ENCODE measurements around the gene PRKAR1B.
"Not testable (repeated sequence)": the region's sequence is repeated elsewhere in the genome, so short reads cannot be mapped to it uniquely, and the experiment has no call there.

PRKAR1B gene

GRCh38 chr7:668139-668931 lies 58.7 kb downstream of the PRKAR1B start:
- DNase-seq (ENCODE audit: low read depth) = peak; percentile 75

GRCh38 chr7:666454-667292 lies 60.4 kb downstream of the PRKAR1B start:
- no peak for DNase-seq (ENCODE audit: low read depth)

GRCh38 chr7:665736-666453 lies 61.2 kb downstream of the PRKAR1B start:
- peak; percentile 33 for DNase-seq (ENCODE audit: low read depth)

- peak; percentile 69 for DNase-seq (ENCODE audit: low read depth)
These were observed 61.9 kb downstream of the PRKAR1B start for GRCh38 chr7:664997-665735.

GRCh38 chr7:664402-664775 lies 62.7 kb downstream of the PRKAR1B start:
- no peak for DNase-seq (ENCODE audit: low read depth)

GRCh38 chr7:662576-662975 lies 64.5 kb downstream of the PRKAR1B start:
- DNase-seq (ENCODE audit: low read depth) = no peak

- no peak for DNase-seq (ENCODE audit: low read depth)
These were observed 67.1 kb downstream of the PRKAR1B start for GRCh38 chr7:659996-660395.

- DNase-seq (ENCODE audit: low read depth) = no peak
These were observed 67.7 kb downstream of the PRKAR1B start for GRCh38 chr7:659306-659847.

- no peak for DNase-seq (ENCODE audit: low read depth)
These were observed 69.4 kb downstream of the PRKAR1B start for GRCh38 chr7:657565-658119.

GRCh38 chr7:657010-657409 lies 70.1 kb downstream of the PRKAR1B start:
- DNase-seq (ENCODE audit: low read depth) = not testable (repeated sequence)

GRCh38 chr7:655758-656157 lies 71.3 kb downstream of the PRKAR1B start:
- DNase-seq (ENCODE audit: low read depth) = no peak

GRCh38 chr7:653829-654764 lies 73.0 kb downstream of the PRKAR1B start:
- DNase-seq (ENCODE audit: low read depth) = no peak

- no peak for DNase-seq (ENCODE audit: low read depth)
These were observed 74.2 kb downstream of the PRKAR1B start for GRCh38 chr7:652881-653280.

GRCh38 chr7:652167-652566 lies 74.9 kb downstream of the PRKAR1B start:
- DNase-seq (ENCODE audit: low read depth) = not testable (repeated sequence)

GRCh38 chr7:651032-651728 lies 75.9 kb downstream of the PRKAR1B start:
- DNase-seq (ENCODE audit: low read depth) = no peak

- no peak for DNase-seq (ENCODE audit: low read depth)
These were observed 76.6 kb downstream of the PRKAR1B start for GRCh38 chr7:650339-651031.

GRCh38 chr7:646951-647350 lies 80.1 kb downstream of the PRKAR1B start:
- DNase-seq (ENCODE audit: low read depth) = no peak

GRCh38 chr7:646487-646886 lies 80.6 kb downstream of the PRKAR1B start:
- DNase-seq (ENCODE audit: low read depth) = no peak

- no peak for DNase-seq (ENCODE audit: low read depth)
These were observed 81.5 kb downstream of the PRKAR1B start for GRCh38 chr7:645606-646005.
